ENCODE results near the gene JCHAIN. TPM values are rescaled to one million over a fixed set of nuclear protein-coding genes. Genes with fewer than 3 reads are reported as not detected.
"Not testable (repeated sequence)": the region's sequence is repeated elsewhere in the genome, so short reads cannot be mapped to it uniquely, and the experiment has no call there.

JCHAIN gene
- total RNA-seq, 1 donor from 2014 or later: not detected

DNA sequence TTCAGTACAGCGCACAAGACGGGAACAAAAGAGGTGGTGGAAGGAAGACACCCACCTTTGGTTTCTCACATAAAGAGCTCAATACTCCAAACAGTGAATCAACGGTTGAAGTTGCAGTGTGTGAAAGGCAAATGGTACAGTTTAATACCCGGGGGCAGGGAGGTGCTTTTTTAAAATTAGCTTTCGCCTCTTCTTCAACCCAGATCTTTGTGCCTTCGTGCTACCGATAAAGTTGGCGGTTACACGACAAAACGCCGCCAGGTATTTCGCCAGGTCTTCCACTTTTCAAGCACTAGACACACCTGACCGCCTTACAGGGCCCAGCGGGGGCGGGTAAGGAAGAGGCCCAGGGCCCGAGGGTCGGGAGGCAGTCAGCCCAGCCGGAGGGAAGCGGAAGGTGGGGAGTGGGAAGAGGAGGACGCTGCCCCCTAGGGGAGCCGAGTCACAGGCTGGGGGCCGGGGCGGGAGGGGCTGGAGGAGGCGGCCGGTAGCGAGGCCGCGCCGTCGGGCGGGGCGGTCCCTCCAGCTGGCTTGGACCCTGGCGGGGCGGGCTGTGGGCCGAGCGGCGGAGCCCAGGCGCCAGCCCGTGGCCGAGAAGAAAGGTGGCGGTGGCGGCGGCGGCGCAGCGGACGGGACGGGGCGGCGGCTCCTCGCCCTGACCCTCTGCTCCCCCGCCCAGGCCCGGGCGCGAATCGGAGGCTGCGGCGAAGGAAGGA lies 38.1 kb upstream of the JCHAIN start:
- TF ChIP-seq, protein P1, sequence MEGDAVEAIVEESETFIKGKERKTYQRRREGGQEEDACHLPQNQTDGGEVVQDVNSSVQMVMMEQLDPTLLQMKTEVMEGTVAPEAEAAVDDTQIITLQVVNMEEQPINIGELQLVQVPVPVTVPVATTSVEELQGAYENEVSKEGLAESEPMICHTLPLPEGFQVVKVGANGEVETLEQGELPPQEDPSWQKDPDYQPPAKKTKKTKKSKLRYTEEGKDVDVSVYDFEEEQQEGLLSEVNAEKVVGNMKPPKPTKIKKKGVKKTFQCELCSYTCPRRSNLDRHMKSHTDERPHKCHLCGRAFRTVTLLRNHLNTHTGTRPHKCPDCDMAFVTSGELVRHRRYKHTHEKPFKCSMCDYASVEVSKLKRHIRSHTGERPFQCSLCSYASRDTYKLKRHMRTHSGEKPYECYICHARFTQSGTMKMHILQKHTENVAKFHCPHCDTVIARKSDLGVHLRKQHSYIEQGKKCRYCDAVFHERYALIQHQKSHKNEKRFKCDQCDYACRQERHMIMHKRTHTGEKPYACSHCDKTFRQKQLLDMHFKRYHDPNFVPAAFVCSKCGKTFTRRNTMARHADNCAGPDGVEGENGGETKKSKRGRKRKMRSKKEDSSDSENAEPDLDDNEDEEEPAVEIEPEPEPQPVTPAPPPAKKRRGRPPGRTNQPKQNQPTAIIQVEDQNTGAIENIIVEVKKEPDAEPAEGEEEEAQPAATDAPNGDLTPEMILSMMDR (conservative IDR thresholded peaks at IDR 0.05; ENCODE audit: low read depth, low read length): peak; percentile 44
- no peak for DNase-seq (ENCODE audit: low read depth)
- peak overlapping the region; percentile 73 for H3K4me3 ChIP-seq (ENCODE audit: low read depth, low read length)

DNA sequence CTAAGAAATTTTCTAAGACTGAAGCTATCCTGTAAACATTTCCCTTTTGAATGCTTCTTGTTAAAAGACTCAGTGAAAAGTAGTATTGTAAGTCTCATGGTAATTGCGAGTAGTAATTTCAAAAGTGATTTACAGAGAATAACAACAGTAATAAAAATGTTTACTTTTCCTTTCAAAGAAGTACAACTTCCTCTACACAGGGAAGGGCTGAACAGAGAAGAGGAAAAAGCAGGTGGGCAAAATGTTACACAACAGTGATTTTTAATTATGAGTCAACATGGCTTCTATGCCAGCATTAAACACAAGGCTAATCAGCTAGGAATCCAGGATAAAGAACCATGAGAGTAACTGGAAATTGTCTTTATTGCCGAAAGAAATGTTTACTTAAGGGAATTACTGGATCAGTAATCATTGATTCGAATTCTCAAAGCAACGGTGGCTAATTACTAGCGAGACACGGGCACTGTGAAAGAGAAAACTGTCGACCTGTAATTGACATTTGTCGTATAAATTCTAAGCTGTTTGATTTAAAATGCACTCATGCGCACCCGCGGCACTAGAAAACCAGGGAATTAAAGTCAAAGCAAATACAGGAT lies 37.4 kb upstream of the JCHAIN start:
- TF ChIP-seq, protein P1 (conservative IDR thresholded peaks at IDR 0.05; ENCODE audit: low read depth, low read length): no peak
- peak overlapping the region; percentile 73 for H3K4me3 ChIP-seq (ENCODE audit: low read depth, low read length)
- DNase-seq (ENCODE audit: low read depth): peak; percentile 93

DNA sequence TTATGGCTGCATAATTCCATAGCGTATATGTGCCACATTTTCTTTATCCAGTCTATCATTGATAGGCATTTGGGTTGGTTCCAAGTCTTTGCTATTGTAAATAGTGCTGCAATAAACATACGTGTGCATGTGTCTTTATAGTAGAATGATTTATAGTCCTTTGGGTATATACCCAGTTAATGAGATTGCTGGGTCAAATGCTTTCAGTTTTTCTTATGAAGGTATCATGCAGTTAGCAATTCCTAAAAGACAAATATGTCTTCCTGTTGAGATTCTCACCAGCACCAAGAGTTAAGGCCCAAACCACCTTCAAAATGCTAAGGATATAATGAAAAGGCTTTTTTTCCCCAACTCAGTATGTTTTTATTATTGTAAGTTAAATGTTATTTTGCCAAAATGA lies 36.3 kb upstream of the JCHAIN start:
- not testable (repeated sequence) for H3K4me3 ChIP-seq (ENCODE audit: low read depth, low read length); DNase-seq (ENCODE audit: low read depth)

DNA sequence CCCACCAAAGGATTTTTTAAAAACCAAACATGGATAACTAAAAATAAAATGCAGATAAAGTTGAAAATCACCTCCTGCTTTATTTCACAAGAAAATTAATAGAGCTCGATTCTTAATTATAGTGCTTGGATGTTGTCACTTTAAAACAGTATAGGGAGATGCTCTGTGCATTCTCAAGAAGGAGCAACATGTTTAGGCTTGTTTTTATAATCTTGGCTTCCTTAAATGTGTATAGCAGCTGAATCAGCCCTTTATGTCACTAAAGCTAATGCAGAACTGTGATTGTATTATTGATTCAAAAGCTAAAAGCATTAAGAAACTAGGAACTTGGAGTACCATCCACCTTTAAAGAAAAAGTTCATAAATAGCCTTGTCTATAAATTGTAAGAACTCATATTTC lies 35.0 kb upstream of the JCHAIN start:
- no peak overlapping the region for H3K4me3 ChIP-seq (ENCODE audit: low read depth, low read length)
- no peak for DNase-seq (ENCODE audit: low read depth)
- TF ChIP-seq, protein P1 (conservative IDR thresholded peaks at IDR 0.05; ENCODE audit: low read depth, low read length): no peak

DNA sequence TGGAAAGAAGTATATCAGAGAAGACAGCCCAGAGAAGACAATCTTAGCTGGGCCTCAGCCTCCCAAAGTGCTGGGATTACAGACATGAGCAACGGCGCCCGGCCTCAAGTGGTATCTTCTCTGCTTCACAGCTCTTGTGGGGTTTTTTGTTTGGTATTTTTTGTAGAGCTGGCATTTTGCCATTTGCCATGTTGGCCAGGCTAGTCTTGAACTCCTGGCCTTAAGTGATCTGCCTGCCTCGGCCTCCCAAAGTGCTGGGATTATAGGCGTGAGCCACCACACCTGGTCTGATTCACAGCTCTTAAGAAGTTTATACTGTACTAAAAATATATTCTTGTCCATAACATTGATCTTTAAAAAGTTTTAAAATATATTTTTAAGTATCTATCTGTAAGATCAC lies 34.4 kb upstream of the JCHAIN start:
- TF ChIP-seq, protein P1 (conservative IDR thresholded peaks at IDR 0.05; ENCODE audit: low read depth, low read length): no peak
- no peak overlapping the region for H3K4me3 ChIP-seq (ENCODE audit: low read depth, low read length)
- DNase-seq (ENCODE audit: low read depth): no peak

DNA sequence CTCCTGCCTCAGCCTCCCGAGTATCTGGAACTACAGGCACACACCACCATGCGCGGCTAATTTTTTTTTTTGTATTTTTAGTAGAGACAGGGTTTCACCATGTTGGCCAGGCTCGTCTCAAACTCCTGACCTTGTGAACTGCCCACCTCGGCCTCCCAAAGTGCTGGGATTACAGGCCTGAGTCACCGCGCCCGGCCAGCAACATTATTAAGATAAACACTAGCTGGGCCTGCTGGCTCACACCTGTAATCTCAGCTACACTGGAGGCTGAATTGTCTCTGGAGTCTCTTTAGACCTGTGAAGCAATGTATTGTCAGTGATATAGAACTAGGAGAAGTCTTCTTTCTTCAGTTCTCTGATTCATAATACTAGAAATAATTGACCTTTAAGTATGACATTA lies 32.1 kb upstream of the JCHAIN start:
- not testable (repeated sequence) for DNase-seq (ENCODE audit: low read depth); H3K4me3 ChIP-seq (ENCODE audit: low read depth, low read length)

DNA sequence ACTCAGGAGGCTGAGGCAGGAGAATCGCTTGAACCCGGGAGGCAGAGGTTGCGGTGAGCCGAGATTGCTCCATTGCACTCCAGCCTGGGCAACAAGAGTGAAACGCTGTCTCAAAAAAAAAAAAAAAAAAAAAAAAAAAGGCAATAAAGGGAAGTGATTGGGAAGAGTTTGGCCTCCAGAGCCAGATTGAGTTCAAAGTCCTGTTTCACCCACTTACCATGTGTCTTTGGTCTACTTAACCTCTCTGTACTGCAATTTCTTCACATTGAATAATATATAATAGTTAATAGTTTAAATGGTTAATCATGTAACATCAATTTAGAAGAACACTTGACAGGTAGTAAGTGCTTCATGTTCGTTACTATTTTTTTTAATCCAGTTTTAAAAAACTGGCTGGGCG lies 28.3 kb upstream of the JCHAIN start:
- not testable (repeated sequence) for H3K4me3 ChIP-seq (ENCODE audit: low read depth, low read length); DNase-seq (ENCODE audit: low read depth)

DNA sequence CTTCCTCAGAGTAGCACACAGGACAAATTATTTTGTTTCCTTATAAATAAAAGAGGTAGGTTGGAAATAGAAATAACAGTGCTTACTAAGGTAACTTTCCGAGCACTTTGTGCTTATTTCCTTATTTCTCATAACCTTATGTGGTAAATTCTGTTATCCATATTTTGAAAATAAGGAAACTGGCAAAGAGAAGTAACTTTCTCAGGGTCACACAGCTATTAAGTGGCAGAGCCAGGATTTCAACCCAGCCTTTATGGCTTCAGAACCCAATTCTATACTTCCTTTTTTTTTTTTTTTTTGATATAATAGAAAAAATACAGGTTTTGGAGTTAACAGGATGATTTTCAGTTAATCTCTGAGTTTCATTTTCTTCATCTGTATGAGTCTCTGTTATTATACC lies 25.4 kb upstream of the JCHAIN start:
- no peak overlapping the region for H3K4me3 ChIP-seq (ENCODE audit: low read depth, low read length)
- TF ChIP-seq, protein P1 (conservative IDR thresholded peaks at IDR 0.05; ENCODE audit: low read depth, low read length): no peak
- no peak for DNase-seq (ENCODE audit: low read depth)

Data from epithelial cell of proximal tubule (primary cell).